Activated CD8-positive, alpha-beta T cell treated with anti-CD3 and anti-CD28 coated beads for 36 hours (primary cell): ENCODE data around the gene CNTNAP3. TPM values are rescaled to one million over a fixed set of nuclear protein-coding genes. Genes with fewer than 3 reads are reported as not detected.
"Not testable (repeated sequence)": the region's sequence is repeated elsewhere in the genome, so short reads cannot be mapped to it uniquely, and the experiment has no call there.

Experiments used
- ATAC-seq: fragments of 200-7000 bp; cut with Tn5 transposase; one replicate; pipeline ENCODE4 v1.10.0; 2021; ENCODE audit warnings: mild to moderate bottlenecking, moderate library complexity
- CTCF ChIA-PET: fragments of 350-600 bp; sonication (Branson Sonifier 250); formaldehyde crosslinking; loops from one replicate; lab custom pipeline; 2021; ENCODE audit warnings: antibody characterized with exemption; lab: Charles Lee
- POLR2A ChIA-PET: fragments of 350-600 bp; sonication (Branson Sonifier 250); formaldehyde crosslinking; loops from one replicate; lab custom pipeline; 2021; ENCODE audit warnings: antibody characterized with exemption; lab: Charles Lee
- DNase-seq: peaks from one replicate; pipeline ENCODE4 v3.0.0-alpha.2; 2020
- H3K27ac Mint-ChIP-seq: one replicate; pipeline ENCODE4 v1.8.0; 2021; ENCODE audit warnings: mild to moderate bottlenecking, mixed read lengths
- H3K27me3 Mint-ChIP-seq: one replicate; pipeline ENCODE4 v1.8.0; 2021; ENCODE audit warnings: mixed read lengths
- H3K36me3 Mint-ChIP-seq: one replicate; pipeline ENCODE4 v1.8.0; 2021; ENCODE audit warnings: low read depth, mixed read lengths
- H3K4me1 Mint-ChIP-seq: one replicate; pipeline ENCODE4 v1.8.0; 2021; ENCODE audit warnings: low read depth, mixed read lengths
- H3K4me3 Mint-ChIP-seq: one replicate; pipeline ENCODE4 v1.8.0; 2021; ENCODE audit warnings: mild to moderate bottlenecking, moderate library complexity, mixed read lengths
- H3K9me3 Mint-ChIP-seq: one replicate; pipeline ENCODE4 v1.8.0; 2021; ENCODE audit warnings: mixed read lengths
- intact Hi-C: fragments of 100-400 bp; cut with micrococcal nuclease; formaldehyde crosslinking; loops from one replicate; pipeline ENCODE4 v1.10.0; 2022
- total RNA-seq, 2 experiments: library from RNA; stranded (reverse); gene quantifications; one replicate each; pipeline ENCODE4 v1.2.3, GENCODE V29; 2021
- TF ChIP-seq, protein P1 (sequence below): fragments of 200-600 bp; IDR thresholded peaks from one replicate; pipeline ENCODE4 v1.8.0; 2022; ENCODE audit warnings: antibody characterized with exemption, mild to moderate bottlenecking

Gene CNTNAP3
- total RNA-seq, 2 experiments from 2014 or later, result not detected

DNA sequence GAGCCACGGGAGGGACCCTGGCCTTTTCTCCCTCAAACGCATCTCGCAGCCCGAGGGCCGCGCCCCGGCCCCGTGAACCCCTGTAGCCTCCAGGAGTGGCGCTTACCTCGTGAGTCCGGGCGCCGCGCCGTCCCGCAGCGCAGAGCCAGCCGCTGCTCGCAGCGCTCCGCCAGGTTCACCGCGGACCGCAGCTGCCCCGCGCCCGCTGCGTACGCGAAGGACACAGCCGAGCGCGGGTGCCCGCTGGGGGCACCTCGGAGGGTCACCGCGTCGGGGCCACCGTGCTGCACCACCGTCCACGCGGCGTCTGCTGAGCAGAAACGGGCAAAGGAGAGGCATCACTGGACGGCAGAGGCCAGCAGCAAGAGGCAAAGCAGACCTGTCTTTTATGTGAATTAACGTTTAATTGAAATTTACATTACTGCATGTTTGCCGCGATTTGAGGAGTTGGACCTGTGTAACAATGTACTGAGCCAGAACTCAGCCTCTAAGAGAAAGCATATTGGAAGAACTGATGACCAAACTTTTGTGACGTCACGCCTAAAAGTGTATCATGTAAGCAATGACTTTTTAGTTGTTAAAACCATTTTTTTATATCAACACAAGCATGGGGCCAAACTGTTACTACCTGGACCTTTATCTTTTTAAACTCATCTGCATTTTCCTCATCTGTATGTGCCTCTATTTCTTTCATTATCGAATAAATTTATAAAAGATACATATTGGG, 155.0 kb downstream of the CNTNAP3 start:
- ATAC-seq, H3K4me3 Mint-ChIP-seq, H3K9me3 Mint-ChIP-seq, intact Hi-C loops, H3K4me1 Mint-ChIP-seq, H3K27me3 Mint-ChIP-seq, H3K36me3 Mint-ChIP-seq, H3K27ac Mint-ChIP-seq, CTCF ChIA-PET, DNase-seq, POLR2A ChIA-PET: not testable (repeated sequence)

DNA sequence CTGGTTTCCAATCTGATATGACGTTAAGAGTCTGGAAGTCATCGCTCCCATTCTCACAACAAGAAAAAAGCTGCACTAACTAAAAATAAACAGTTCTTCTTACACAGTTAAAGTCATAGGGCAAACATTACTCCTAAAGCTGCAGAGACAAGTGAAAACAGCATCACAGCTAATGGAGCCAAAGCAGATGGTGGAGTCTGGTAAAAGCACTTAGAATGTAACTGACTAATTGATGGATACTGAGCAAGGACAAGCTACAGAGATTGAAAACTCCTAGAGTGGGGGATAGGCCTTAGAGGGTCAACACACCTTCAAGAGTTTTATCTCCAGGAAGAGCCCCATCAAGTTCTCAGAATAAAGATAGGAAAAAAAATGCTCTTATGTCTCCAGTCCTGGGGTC, 166.6 kb downstream of the CNTNAP3 start:
- CTCF ChIA-PET, ATAC-seq, H3K27ac Mint-ChIP-seq, H3K4me1 Mint-ChIP-seq, H3K9me3 Mint-ChIP-seq, H3K27me3 Mint-ChIP-seq, POLR2A ChIA-PET, H3K4me3 Mint-ChIP-seq, intact Hi-C loops, DNase-seq, H3K36me3 Mint-ChIP-seq: not testable (repeated sequence)

DNA sequence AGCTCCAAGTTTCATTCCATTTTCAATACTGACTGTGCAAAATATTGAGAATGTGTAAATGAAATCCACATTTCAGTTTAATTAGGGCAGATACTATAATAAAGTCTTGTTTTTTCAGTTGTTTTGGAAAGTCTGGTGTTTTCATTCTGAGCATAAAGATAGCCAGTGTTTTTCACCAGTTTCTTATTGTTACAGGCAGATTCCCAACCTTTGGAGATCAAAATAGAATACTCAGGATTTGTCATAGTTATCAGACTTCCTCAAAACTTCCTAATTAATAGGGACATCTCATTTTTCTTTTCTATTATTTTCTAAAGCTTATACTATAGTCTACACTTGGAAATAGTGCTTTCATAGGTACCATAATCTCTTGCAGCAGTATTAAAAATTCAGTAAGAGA, 176.2 kb downstream of the CNTNAP3 start:
- ATAC-seq, H3K27ac Mint-ChIP-seq, H3K9me3 Mint-ChIP-seq, POLR2A ChIA-PET, CTCF ChIA-PET, H3K4me3 Mint-ChIP-seq, DNase-seq, H3K4me1 Mint-ChIP-seq, H3K36me3 Mint-ChIP-seq, intact Hi-C loops, H3K27me3 Mint-ChIP-seq: not testable (repeated sequence)

DNA sequence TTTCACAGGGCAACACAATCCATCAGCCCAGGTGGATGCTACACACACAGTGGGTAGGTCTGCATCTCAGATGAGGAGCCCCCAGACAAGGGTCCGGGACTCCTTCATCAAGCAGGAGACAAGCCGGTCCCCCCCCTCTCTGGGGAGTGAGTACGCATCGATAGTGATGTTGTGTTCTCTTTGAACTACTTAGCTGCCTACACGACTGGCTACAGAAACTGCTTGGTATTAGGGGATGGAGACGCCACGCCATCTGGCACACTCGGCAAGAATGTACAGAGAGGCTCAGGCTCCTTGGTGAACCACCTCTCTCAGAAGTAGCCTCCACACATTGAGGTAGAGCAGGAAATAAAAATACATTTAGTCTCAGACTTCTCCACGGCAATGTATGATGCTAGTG, 179.8 kb downstream of the CNTNAP3 start:
- ChIA-PET POLR2A (no interaction called here), CTCF (no interaction called here)
- intact Hi-C loops, result no loop called here
- no peaks in the 10 kb centered on the region for H3K9me3 Mint-ChIP-seq
- H3K27me3 Mint-ChIP-seq, result no peaks in the 10 kb centered on the region
- H3K27ac Mint-ChIP-seq, result no peak overlapping the region
- no peaks in the 10 kb centered on the region for H3K4me1 Mint-ChIP-seq
- DNase-seq (no peak), ATAC-seq (no peak)
- TF ChIP-seq, protein P1, sequence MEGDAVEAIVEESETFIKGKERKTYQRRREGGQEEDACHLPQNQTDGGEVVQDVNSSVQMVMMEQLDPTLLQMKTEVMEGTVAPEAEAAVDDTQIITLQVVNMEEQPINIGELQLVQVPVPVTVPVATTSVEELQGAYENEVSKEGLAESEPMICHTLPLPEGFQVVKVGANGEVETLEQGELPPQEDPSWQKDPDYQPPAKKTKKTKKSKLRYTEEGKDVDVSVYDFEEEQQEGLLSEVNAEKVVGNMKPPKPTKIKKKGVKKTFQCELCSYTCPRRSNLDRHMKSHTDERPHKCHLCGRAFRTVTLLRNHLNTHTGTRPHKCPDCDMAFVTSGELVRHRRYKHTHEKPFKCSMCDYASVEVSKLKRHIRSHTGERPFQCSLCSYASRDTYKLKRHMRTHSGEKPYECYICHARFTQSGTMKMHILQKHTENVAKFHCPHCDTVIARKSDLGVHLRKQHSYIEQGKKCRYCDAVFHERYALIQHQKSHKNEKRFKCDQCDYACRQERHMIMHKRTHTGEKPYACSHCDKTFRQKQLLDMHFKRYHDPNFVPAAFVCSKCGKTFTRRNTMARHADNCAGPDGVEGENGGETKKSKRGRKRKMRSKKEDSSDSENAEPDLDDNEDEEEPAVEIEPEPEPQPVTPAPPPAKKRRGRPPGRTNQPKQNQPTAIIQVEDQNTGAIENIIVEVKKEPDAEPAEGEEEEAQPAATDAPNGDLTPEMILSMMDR, result no peak
- no peak overlapping the region for H3K4me3 Mint-ChIP-seq
- H3K36me3 Mint-ChIP-seq, result no peaks in the 10 kb centered on the region

DNA sequence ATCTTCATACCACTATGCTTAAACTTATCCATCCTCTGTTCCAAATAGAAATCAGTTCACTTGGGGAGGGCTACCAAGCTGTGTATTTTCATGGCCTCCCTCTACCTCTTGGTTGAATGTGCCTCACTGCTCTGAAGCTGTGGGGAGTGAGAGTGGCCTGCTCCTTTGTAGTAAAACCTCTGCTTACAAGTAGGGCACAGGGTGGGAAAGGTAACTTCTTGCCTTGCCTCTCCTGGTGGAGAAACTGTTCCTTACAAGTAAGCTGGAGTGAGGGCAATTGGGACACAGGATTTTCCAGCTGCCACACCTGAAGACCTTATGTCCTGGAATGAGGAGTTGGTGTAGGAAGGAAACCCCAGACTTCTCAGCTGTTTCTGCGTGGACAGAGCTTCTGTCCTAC, 190.8 kb downstream of the CNTNAP3 start:
- ATAC-seq, H3K4me3 Mint-ChIP-seq, intact Hi-C loops, POLR2A ChIA-PET, DNase-seq, H3K9me3 Mint-ChIP-seq, H3K27me3 Mint-ChIP-seq, H3K36me3 Mint-ChIP-seq, H3K4me1 Mint-ChIP-seq, H3K27ac Mint-ChIP-seq, CTCF ChIA-PET: not testable (repeated sequence)

DNA sequence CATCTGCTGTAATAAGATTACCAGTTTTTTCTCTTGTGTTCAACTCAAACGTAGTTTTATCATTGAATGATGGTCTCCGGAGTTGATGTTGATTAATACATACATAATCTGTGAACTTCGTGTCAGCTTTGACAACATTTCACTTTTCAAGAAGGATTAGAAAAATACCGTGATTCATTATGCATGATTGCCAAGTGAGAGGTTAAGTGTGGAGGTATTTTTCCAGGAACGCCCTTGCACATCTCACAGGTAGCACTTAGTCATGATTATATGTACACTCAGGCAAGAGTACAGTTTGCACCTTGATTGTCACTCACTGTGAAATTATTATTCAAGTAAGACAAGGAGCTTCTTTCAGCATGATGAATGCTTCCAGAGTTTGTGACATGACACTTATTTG, 202.7 kb downstream of the CNTNAP3 start:
- ATAC-seq, H3K27me3 Mint-ChIP-seq, H3K4me1 Mint-ChIP-seq, DNase-seq, H3K9me3 Mint-ChIP-seq, intact Hi-C loops, H3K27ac Mint-ChIP-seq, CTCF ChIA-PET, H3K4me3 Mint-ChIP-seq, H3K36me3 Mint-ChIP-seq, POLR2A ChIA-PET: not testable (repeated sequence)

DNA sequence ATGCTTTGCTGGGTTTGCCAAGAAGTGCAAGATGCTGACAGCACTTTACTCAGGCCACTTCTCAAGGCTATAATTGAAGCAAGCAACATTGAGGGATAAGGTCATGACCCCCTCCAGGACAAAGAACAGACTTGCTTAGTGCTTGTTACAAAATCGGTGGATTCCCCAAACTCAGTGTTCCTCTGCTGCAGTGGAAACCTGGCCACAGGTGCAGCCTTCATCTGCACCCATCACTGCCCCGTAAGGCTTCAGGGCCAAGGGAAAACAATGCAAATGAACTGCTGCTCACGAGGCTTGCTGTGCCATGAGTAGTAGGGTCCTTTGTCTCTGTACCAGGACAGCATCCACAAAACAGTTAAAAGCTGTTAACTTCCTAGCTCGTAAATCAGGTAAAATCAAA, 205.4 kb downstream of the CNTNAP3 start:
- H3K36me3 Mint-ChIP-seq, H3K4me1 Mint-ChIP-seq, H3K9me3 Mint-ChIP-seq, H3K4me3 Mint-ChIP-seq, intact Hi-C loops, H3K27ac Mint-ChIP-seq, ATAC-seq, CTCF ChIA-PET, H3K27me3 Mint-ChIP-seq, POLR2A ChIA-PET, DNase-seq: not testable (repeated sequence)

DNA sequence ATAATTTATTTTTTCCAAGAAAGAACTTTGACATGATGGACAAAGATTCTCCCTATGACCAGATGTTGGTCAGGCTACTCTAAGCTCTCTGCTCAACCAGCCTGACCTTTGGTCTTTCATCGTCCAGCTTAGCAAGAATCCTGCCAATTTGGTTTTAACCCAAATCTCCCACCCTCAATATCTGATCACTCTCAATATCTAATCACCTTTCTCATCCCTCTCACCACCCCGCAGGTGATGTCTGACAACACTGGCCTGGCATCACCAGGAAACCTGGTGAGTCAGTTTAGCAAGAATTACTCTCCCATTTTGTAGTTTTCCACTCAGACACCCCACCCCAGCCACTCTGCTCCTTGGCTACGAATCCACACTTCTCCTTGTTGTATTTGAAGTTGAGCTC, 207.9 kb downstream of the CNTNAP3 start:
- H3K27ac Mint-ChIP-seq, ATAC-seq, H3K4me3 Mint-ChIP-seq: not testable (repeated sequence)

DNA sequence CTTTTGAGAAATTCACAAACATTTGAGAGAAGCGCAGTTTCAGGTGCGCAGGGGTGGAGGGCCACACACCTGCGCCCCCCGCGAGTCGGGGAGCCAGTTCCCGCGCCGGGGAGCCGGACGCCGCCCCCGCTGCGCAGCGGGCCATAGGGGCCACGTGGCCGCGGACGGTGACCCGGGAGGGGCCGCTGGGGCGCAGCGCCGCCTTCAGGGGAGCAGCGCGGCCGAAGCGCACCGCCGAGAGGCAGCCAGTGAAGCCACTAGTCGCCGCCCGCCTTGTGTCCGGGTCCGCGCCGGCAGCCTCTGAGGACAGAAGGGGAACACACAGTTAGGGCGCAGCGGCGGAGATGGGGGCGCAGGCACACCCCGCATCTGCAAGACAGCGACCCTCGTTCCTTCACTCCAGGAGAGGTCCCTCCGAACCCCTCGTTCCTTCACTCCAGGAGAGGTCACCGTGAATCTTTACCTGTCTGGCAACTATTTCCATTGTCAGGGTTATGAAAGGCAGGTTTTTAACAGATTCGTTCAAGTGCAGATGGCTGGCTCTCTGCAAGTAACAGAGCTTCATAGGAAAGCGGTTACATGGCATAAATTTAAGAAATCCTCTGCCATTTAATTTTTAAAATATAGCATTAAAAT, 209.2 kb downstream of the CNTNAP3 start:
- H3K4me3 Mint-ChIP-seq, DNase-seq, H3K4me1 Mint-ChIP-seq, ATAC-seq, POLR2A ChIA-PET, CTCF ChIA-PET, intact Hi-C loops, H3K27ac Mint-ChIP-seq, H3K36me3 Mint-ChIP-seq, H3K9me3 Mint-ChIP-seq: not testable (repeated sequence)
- peaks cover 12% of the 10 kb centered on the region for H3K27me3 Mint-ChIP-seq

More for the DNA sequence above, 207.9 kb downstream of the CNTNAP3 start:
- CTCF ChIA-PET, DNase-seq, H3K36me3 Mint-ChIP-seq, POLR2A ChIA-PET, intact Hi-C loops, H3K4me1 Mint-ChIP-seq, H3K9me3 Mint-ChIP-seq: not testable (repeated sequence)
- H3K27me3 Mint-ChIP-seq, result peaks cover 12% of the 10 kb centered on the region

DNA sequence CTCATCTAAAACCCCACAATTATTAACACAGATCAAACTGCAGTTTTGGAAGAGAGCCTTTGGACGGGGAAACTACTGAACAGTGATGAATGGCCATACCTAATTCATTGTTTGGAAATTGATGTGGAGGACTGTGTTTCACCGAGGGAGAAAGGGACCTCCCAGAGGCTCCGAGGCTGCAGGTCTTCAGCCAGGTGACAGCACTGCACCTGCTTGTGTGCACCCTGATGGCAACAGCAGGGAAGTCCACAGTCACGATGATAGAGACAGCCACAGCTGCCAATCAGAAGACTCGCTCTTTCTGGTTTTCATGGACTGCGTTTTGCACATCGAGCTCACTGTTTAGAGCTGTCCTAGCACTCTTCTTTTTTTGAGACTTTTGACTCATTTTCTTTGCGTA, 214.4 kb downstream of the CNTNAP3 start:
- H3K27ac Mint-ChIP-seq, H3K4me1 Mint-ChIP-seq, ATAC-seq, CTCF ChIA-PET, DNase-seq, H3K9me3 Mint-ChIP-seq, intact Hi-C loops, H3K36me3 Mint-ChIP-seq, H3K27me3 Mint-ChIP-seq, H3K4me3 Mint-ChIP-seq, POLR2A ChIA-PET: not testable (repeated sequence)

DNA sequence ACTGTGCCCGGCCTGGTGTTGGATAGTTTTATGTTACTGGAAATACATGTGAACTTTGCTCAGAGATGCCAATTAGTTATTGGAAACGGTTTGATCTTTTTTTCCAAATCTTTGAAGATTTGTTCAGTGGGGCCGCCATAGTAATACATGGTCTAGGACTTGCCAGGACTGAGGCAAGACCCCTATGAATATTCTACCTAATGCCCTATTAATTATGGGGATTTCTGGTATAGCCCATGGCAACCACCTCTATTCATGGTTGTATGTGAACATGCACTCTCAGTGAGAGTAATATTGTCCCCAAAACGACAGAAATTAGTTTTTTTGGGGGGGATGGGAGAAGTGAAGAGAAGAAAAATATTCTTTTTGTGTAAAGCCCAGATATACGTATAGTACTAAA, 220.3 kb downstream of the CNTNAP3 start:
- intact Hi-C loops, ATAC-seq, DNase-seq, CTCF ChIA-PET, H3K4me1 Mint-ChIP-seq, H3K27me3 Mint-ChIP-seq, H3K36me3 Mint-ChIP-seq, H3K4me3 Mint-ChIP-seq, H3K9me3 Mint-ChIP-seq, H3K27ac Mint-ChIP-seq, POLR2A ChIA-PET: not testable (repeated sequence)
